Posterior cingulate gyrus (tissue), 11 donors: ENCODE results near the gene CPA1.
A peak's percentile ranks its signal among the peaks of the same experiment; 100 is the strongest.

Experiments used
- DNase-seq, 10 donors: peaks; one replicate each; pipeline versions ENCODE4 v3.0.0 to v3.0.0-alpha.2; 2020 to 2021; ENCODE audit warnings: mixed read lengths in 3 of 10
- intact Hi-C: fragments of 100-400 bp; cut with DNase I; formaldehyde crosslinking; loops from one replicate; pipeline ENCODE4 v1.15.1; 2023

Gene CPA1

DNA sequence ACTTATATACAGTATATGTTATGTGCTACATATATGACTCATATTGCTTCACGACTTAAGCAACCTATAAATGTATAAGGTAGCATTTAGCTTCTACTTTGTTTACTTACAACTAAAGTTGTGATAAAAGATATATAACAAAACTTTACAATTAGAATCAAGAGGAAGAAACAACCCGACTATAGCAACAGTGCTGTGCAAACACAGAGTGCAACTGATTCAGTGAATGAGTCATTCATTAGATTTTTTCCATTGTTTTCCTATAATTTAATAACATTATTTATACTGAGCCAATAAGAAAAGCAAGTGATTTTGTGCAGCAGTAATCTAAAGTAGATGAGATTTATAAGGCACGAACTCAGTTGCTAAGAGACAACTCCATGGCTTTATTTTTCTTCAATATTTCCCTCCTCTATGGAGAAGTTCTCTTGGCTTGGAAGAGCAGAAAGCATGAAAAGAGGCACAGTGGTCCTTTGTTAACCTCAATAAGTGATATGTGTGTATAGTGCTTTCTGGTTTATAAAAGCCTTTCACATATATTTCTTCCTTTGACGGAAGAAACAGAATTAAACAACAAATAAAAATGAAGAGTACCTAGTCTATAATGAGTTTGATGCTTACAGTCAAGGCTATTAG, 40.8 kb downstream of the CPA1 start:
- intact Hi-C loops = no loop called here
- DNase-seq = no peak

DNA sequence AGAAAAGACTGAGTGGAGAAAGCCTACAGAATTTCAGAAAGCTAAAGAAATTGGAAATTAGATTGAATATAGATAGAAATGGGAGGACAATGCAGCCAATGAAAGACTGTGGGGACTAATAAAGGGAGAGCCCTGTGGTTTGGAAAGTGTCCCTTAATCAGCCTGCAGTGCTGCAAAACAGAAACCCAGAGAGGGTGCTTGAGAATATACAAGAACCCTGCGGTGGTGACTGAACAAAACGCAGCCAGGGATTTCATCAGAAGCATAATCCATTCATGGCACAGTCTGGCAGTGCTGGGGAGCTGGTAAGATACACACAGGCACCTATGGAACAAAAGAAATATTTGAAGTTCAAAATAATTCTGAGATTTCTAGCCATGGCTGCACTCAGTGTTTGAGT, 41.4 kb downstream of the CPA1 start:
- intact Hi-C loops = no loop called here
- peak in 5 of 10 donors; percentile 29 to 87 (median 39) for DNase-seq

DNA sequence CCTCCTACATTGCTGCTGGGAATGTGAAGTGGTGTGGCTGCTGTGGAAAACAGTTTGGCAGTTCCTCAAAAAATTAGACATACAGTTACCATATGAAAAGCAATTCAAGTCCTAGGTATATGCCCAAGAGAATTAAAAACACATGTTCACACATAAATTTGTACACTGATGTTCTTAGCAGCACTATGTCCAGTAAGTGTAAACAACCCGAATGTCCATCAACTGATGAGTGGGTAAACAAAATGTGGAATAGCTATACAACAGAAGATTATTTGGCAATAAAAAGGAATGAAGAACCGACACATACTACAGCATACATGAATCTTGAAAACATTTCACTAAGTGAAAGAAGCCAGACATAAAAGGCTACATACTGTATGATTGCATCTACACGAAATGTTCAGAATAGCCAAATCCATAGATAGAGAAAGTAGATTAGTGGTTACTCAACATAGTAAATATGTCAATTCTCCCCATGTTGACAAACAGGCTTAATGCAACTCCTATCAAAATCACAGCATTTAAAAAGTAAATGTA, 43.3 kb downstream of the CPA1 start:
- no peak for DNase-seq
- intact Hi-C loops = no loop called here

DNA sequence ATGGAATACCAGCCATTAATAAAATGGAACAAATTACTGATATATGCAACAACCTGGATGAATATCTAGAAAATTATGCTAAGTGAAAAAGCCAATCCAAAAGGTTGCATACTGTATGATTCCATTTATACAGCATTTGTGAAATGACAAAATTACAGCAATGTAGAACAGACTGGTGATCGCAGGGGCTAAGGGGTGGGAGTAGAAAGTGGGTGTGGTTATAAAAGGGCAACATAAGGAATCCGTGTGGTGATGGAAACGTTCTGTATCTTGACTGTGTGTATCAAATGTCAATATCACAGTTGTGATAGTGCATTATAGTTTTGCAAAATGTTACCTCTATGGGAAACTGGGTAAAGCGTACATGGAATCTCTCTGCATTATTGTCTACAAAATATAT, 45.5 kb downstream of the CPA1 start:
- no peak for DNase-seq
- intact Hi-C loops = no loop called here

DNA sequence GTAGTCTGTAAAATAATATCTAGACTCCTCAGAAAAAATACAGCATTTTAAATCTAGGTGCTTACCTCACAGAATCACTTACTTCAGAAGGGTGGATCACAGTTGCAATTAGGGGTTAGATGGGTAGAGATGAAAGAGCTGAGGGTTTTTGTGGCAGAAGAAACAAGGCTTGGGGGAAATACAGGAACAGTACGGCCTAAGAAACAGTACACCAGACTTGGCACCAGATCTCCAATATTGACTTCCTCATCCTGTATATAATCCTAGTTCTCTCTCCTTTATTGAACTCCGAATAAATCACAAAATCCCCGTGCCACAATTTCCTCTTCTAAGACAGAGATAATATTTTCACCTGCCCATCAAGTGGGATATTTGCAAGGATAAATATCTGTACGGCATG, 46.3 kb downstream of the CPA1 start:
- intact Hi-C loops = no loop called here

DNA sequence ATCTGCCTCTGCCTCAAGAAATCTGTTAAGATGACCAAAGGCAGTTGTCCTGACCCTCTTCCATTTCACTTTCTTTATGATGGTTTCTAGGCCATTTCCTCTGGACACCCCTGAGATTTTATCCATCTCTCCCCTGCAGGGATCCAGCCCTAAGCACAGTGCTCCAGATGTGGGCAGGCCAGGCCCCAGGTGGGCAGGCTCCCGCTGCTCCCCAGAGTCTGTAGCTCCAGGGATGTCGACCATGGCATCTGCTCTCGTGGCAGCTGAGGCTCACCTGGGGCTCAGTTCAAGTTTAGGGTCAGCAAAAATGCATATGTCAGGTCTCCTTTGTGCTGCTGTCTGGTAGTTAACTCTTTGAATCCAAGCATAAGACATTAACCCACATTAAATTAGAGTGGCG, 48.7 kb downstream of the CPA1 start:
- intact Hi-C loops = no loop called here

More for the DNA sequence above, 46.3 kb downstream of the CPA1 start:
- DNase-seq = no peak

DNA sequence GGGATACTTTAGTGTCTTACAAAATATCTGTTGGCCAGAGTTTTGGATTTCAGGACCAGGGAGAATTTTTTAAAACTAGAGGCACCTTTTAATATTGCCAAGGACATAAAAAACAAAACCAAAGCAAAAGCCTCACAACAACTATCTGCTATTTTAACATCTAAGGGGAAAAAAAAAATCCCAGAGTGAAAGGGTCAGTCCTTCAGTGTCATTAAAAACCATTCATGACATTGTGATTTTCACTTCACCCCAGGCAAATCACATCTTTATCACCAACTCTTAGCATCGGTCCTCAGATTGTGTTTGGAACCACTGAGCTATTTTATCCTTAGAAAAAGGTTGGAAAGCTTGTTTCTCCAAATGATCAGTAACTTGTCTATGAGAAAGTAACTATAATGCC, 49.8 kb downstream of the CPA1 start:
- intact Hi-C loops = no loop called here
- no peak for DNase-seq

More for the DNA sequence above, 48.7 kb downstream of the CPA1 start:
- DNase-seq = no peak

DNA sequence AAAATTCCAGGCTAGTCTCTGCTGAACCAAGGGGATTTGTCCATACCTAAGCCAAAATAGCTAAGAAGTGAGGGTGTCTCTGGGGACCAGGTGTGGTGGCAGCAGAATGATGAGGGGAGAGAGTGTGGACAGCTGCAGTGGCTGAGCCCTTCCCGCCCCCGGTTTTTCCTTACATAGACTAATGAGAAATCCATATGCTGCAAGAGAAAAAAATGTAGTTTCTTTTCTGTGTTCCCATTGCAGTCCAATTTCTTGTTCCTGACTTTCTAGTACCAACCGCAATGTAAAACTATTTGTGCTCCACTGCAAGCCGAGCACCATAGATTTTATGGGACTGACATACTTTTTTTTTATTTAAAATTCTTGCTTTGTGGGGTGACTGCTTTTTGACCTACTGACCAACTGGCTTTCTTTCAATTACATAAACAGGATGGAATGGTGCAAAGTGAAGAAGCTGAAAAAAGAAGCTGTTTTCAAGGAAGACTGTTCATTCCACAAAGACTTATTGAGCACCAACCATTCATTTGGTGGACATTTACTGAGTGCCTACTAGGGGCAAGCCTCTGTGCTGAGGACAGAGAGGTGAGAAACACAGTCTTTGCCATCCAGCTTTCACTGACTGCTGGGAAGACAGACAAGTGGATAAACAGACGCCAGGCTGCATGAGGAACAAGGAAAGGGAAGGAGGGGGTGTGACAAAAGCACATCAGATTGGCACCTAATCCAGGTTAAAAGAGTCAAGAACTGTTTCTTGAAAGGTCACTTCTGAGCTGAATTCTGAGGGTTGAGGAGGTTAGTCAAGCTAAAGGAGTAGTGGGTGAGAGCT, 50.8 kb downstream of the CPA1 start:
- DNase-seq = peak in 2 of 10 donors; percentile 73 to 84
- intact Hi-C loops = no loop called here

DNA sequence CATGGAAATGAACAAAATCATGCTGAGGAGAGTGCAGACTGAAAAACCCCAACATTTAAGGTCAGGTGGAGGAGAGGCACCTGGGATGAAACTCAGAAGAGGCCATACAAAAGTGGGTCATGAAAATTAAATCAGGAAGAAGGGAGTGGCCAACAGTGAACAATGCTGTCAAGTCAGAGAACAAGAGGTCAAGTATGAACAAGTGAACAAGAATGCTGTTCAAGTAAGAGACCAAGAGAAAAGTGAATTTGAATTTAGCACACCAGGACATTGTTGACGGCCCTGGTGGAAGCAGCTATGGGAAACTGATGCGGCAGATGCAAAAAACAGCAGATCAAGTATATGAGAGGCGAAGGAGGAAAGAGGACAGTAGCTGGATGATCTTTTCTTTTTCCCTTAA, 52.6 kb downstream of the CPA1 start:
- intact Hi-C loops = no loop called here
- DNase-seq = no peak

DNA sequence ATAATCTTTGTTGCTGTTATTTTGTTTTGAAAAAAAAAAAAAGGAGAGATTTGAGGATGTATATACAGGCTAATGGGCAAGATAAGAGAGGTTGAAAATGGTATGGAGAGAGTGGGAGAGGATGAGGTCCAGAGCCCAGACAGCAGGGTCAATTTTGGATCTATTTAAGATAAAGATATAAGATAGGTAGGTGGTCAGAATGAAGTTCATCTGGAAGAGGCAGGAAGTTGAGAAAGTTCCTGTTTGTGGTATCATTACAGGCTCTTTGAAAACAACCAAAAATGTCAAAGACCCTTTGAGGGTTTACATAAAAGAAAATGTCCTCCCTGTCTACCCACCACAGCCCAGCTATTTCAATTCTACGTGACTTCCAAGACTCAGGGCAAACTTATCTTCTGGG, 53.0 kb downstream of the CPA1 start:
- intact Hi-C loops = no loop called here
- DNase-seq = no peak

DNA sequence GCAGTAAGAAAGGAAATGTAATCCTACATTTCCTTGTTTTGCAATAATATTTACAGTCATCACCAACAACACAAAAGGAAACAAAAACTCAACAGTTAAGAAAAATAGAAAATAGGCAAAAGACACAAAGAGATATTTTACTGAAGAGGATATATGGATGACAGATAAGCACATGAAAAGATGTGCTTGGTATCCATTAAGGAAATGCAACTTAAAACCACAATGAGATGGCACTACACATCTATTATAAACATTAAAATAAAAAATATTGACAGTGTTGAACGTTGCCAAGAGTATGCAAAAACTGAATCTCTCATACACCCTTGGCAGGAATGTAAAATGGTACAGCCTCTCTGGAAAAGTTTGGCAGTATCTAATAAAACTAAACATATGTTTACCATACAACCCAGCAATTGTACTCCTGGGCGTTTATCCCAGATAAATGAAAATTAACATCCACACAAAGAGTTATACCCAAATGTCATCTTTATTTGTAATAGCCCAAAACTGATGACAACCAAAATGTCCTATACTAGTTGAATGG, 55.1 kb downstream of the CPA1 start:
- DNase-seq = no peak
- intact Hi-C loops = no loop called here

DNA sequence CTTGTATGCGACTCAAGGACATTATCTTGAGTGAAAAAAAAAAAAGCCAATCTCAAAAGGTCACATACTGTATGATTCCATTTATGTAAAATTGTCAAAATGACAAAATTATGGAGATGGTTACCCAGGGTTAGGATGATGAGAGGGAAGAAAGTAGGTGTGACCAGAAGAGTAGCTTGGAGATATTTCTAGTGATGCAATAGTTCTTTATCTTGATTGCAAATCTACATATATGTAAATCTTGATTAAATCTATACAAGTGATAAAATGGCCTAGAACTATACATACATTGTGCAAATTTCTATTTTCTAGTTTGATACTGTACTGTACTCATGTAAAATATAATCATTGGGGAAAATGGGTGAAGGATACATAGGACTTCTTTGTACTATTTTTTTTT, 56.0 kb downstream of the CPA1 start:
- intact Hi-C loops = no loop called here
- DNase-seq = no peak
